Gastrocnemius medialis (tissue), 4 donors: ENCODE results near the gene DARS1. TPM values are rescaled to one million over a fixed set of nuclear protein-coding genes. Genes with fewer than 3 reads are reported as not detected.

Source experiments
- ATAC-seq, 2 donors: fragments of 150-250 bp; one replicate each; pipeline ENCODE4 v1.9.1; 2016
- DNase-seq, 2 donors: peaks; one replicate each; pipeline ENCODE4 v3.0.0-alpha.2; 2019
- H3K27ac ChIP-seq, 4 donors: fragments of 200-600 bp; sonication (generic); 1 replicate in 1 of 4; 2 replicates in 3 of 4; pipeline ENCODE4 v1.5.1; 2016 to 2018; ENCODE audit warnings: mild to moderate bottlenecking in 2 of 4, moderate library complexity in 1 of 4
- H3K27me3 ChIP-seq, 3 donors: fragments of 200-600 bp; sonication (generic) in 2 of 3; 1 replicate in 1 of 3; 2 replicates in 2 of 3; pipeline versions ENCODE4 v1.5.1 to v1.6.0; 2016 to 2019; ENCODE audit warnings: mild to moderate bottlenecking in 1 of 3, moderate library complexity in 1 of 3
- H3K36me3 ChIP-seq, 2 donors: fragments of 200-600 bp; sonication (generic) in 1 of 2; one replicate each; pipeline ENCODE4 v1.5.1; 2017 to 2018
- H3K4me1 ChIP-seq, 2 donors: fragments of 200-600 bp; sonication (generic) in 1 of 2; one replicate each; pipeline ENCODE4 v1.5.1; 2016 to 2017; ENCODE audit warnings: mild to moderate bottlenecking in 2 of 2
- H3K4me3 ChIP-seq, 4 donors: fragments of 200-600 bp; sonication (generic) in 3 of 4; 1 replicate in 1 of 4; 2 replicates in 3 of 4; pipeline ENCODE4 v1.5.1; 2016 to 2019; ENCODE audit warnings: mild to moderate bottlenecking in 2 of 4
- H3K9me3 ChIP-seq, 3 donors: fragments of 200-600 bp; sonication (generic) in 2 of 3; 1 replicate in 1 of 3; 2 replicates in 2 of 3; pipeline ENCODE4 v1.5.1; 2016 to 2019
- CTCF ChIP-seq, 5 experiments: fragments of 450-650 bp in 3 of 5; fragments of 200-600 bp in 2 of 5; sonication (generic) in 2 of 5; IDR thresholded peaks in 4 of 5; conservative IDR thresholded peaks in 1 of 5; 1 replicate in 4 of 5; 2 replicates in 1 of 5; pipeline ENCODE4 v1.5.1; 2016 to 2019; ENCODE audit warnings: antibody characterized with exemption in 5 of 5, mild to moderate bottlenecking in 3 of 5, moderate library complexity in 3 of 5
- POLR2A ChIP-seq, 2 donors: fragments of 450-650 bp; IDR thresholded peaks; one replicate each; pipeline ENCODE4 v1.6.1; 2017; ENCODE audit warnings: antibody characterized with exemption in 2 of 2, mild to moderate bottlenecking in 2 of 2, moderate library complexity in 2 of 2
- in situ Hi-C, 4 donors: fragments of 200-750 bp; cut with MboI; loops; one replicate each; pipeline versions ENCODE4 v1.15.0 to v1.8.0; 2017; ENCODE audit warnings: low sequenced_read_pairs in 4 of 4
- intact Hi-C: fragments of 100-400 bp; cut with DNase I; formaldehyde crosslinking; loops from one replicate; pipeline ENCODE4 v1.15.1; 2023; ENCODE audit warnings: low total_unique reads
- total RNA-seq, 4 donors: library from RNA; depleted of rRNA; stranded (reverse); fragments of >200 nt; gene quantifications; one replicate each; pipeline versions ENCODE4 v1.1.0 to v1.2.3, GENCODE V29; 2016

Gene DARS1
- total RNA-seq, 4 donors from 2014 or later, result 86.2 to 97.2 (median 89.8) TPM

GRCh38 chr2:135905679-135906078 lies 79.7 kb downstream of the DARS1 start:
- Histone ChIP-seq H3K27ac (no peak overlapping the region), H3K36me3 (peaks cover 2 to 33% of the 10 kb centered on the region in 2 donors), H3K4me1 (no peaks in the 10 kb centered on the region), H3K27me3 (no peaks in the 10 kb centered on the region), H3K4me3 (no peak overlapping the region), H3K9me3 (no peaks in the 10 kb centered on the region)
- ATAC-seq, result no peak
- in situ Hi-C loops, result no loop called here
- no peak for DNase-seq
- TF ChIP-seq CTCF (IDR thresholded peaks at IDR 0.05 in 4 of 5, conservative IDR thresholded peaks at IDR 0.05 in 1 of 5) (no peak), POLR2A (IDR thresholded peaks at IDR 0.05) (no peak)
- intact Hi-C loops, result no loop called here

GRCh38 chr2:135904341-135904989 lies 81.0 kb downstream of the DARS1 start:
- Histone ChIP-seq H3K27ac (no peak overlapping the region), H3K27me3 (no peaks in the 10 kb centered on the region), H3K9me3 (no peaks in the 10 kb centered on the region), H3K4me3 (no peak overlapping the region), H3K36me3 (peaks cover 2 to 22% of the 10 kb centered on the region in 2 donors), H3K4me1 (no peaks in the 10 kb centered on the region)
- in situ Hi-C loops (no loop called here), intact Hi-C loops (no loop called here)
- TF ChIP-seq CTCF (IDR thresholded peaks at IDR 0.05 in 4 of 5, conservative IDR thresholded peaks at IDR 0.05 in 1 of 5) (no peak), POLR2A (IDR thresholded peaks at IDR 0.05) (no peak)
- DNase-seq (no peak), ATAC-seq (no peak)

GRCh38 chr2:135903650-135904049 lies 81.8 kb downstream of the DARS1 start:
- TF ChIP-seq CTCF (IDR thresholded peaks at IDR 0.05 in 4 of 5, conservative IDR thresholded peaks at IDR 0.05 in 1 of 5), result no peak
- no peak for TF ChIP-seq POLR2A (IDR thresholded peaks at IDR 0.05)
- ATAC-seq (no peak), DNase-seq (no peak)
- Histone ChIP-seq H3K4me1 (no peaks in the 10 kb centered on the region), H3K9me3 (no peaks in the 10 kb centered on the region), H3K27me3 (no peaks in the 10 kb centered on the region), H3K4me3 (no peak overlapping the region), H3K36me3 (peaks cover 2 to 14% of the 10 kb centered on the region in 2 donors), H3K27ac (no peak overlapping the region)
- intact Hi-C loops, result no loop called here
- in situ Hi-C loops, result no loop called here

GRCh38 chr2:135899567-135899966 lies 85.9 kb downstream of the DARS1 start:
- H3K4me1 ChIP-seq, result no peaks in the 10 kb centered on the region
- TF ChIP-seq CTCF (IDR thresholded peaks at IDR 0.05 in 4 of 5, conservative IDR thresholded peaks at IDR 0.05 in 1 of 5) (no peak), POLR2A (IDR thresholded peaks at IDR 0.05) (no peak)
- DNase-seq (no peak), ATAC-seq (no peak)
- no peak overlapping the region for H3K4me3 ChIP-seq
- intact Hi-C loops (no loop called here), in situ Hi-C loops (no loop called here)
- no peaks in the 10 kb centered on the region for H3K9me3 ChIP-seq
- H3K27ac ChIP-seq, result no peak overlapping the region
- H3K27me3 ChIP-seq, result no peaks in the 10 kb centered on the region
- H3K36me3 ChIP-seq, result no peaks in the 10 kb centered on the region
